ENCODE results near the gene TMEM123. TPM values are rescaled to one million over a fixed set of nuclear protein-coding genes. Genes with fewer than 3 reads are reported as not detected.

Gene TMEM123
- total RNA-seq, 1 donor: 91.9 TPM

GRCh38 chr11:102453921-102454320, 1.4 kb upstream of the TMEM123 start:
- DNase-seq (ENCODE audit: insufficient read length, low spot score, missing footprints): no peak
- Histone ChIP-seq H2AFZ (ENCODE audit: low read length) (no peak overlapping the region), H3K79me2 (ENCODE audit: insufficient read depth, low read length) (peaks cover 34% of the 10 kb centered on the region), H3K4me1 (ENCODE audit: insufficient read depth, low read length) (peaks cover 24% of the 10 kb centered on the region), H3K27me3 (ENCODE audit: insufficient read depth, low read length) (no peaks in the 10 kb centered on the region), H3K27ac (ENCODE audit: low read depth, low read length) (no peak overlapping the region), H3K9me3 (ENCODE audit: low read depth, low read length) (no peaks in the 10 kb centered on the region), H3K4me2 (ENCODE audit: insufficient read depth, low read length) (no peak overlapping the region), H4K20me1 (ENCODE audit: insufficient read depth, low read length) (no peaks in the 10 kb centered on the region), H3K36me3 (ENCODE audit: insufficient read depth, low read length) (no peaks in the 10 kb centered on the region), H3K4me3 (ENCODE audit: insufficient read depth, low read length) (no peak overlapping the region)
- no peak for TF ChIP-seq CTCF (IDR thresholded peaks at IDR 0.05; ENCODE audit: extremely low read depth, low read depth, low read length)

GRCh38 chr11:102453302-102453695, 734 bp upstream of the TMEM123 start:
- H3K4me3 ChIP-seq (ENCODE audit: insufficient read depth, low read length): peak overlapping the region; percentile 89
- H3K36me3 ChIP-seq (ENCODE audit: insufficient read depth, low read length): no peaks in the 10 kb centered on the region
- no peaks in the 10 kb centered on the region for H3K9me3 ChIP-seq (ENCODE audit: low read depth, low read length)
- peaks cover 24% of the 10 kb centered on the region for H3K4me1 ChIP-seq (ENCODE audit: insufficient read depth, low read length)
- no peaks in the 10 kb centered on the region for H4K20me1 ChIP-seq (ENCODE audit: insufficient read depth, low read length)
- H2AFZ ChIP-seq (ENCODE audit: low read length): peak overlapping the region; percentile 95
- H3K79me2 ChIP-seq (ENCODE audit: insufficient read depth, low read length): peaks cover 39% of the 10 kb centered on the region
- TF ChIP-seq CTCF (IDR thresholded peaks at IDR 0.05; ENCODE audit: extremely low read depth, low read depth, low read length): no peak
- peak overlapping the region; percentile 68 for H3K27ac ChIP-seq (ENCODE audit: low read depth, low read length)
- H3K27me3 ChIP-seq (ENCODE audit: insufficient read depth, low read length): no peaks in the 10 kb centered on the region
- peak overlapping the region; percentile 90 for H3K4me2 ChIP-seq (ENCODE audit: insufficient read depth, low read length)
- peak; percentile 84 for DNase-seq (ENCODE audit: insufficient read length, low spot score, missing footprints)

- H3K79me2 ChIP-seq (ENCODE audit: insufficient read depth, low read length): peaks cover 44% of the 10 kb centered on the region
Observed at GRCh38 chr11:102451681-102452460, 694 bp downstream of the TMEM123 start.

More at GRCh38 chr11:102451681-102452460, 694 bp downstream of the TMEM123 start:
- Histone ChIP-seq H3K27ac (ENCODE audit: low read depth, low read length) (peak overlapping the region; percentile 65), H3K4me1 (ENCODE audit: insufficient read depth, low read length) (peaks cover 29% of the 10 kb centered on the region), H3K27me3 (ENCODE audit: insufficient read depth, low read length) (no peaks in the 10 kb centered on the region), H2AFZ (ENCODE audit: low read length) (peak overlapping the region; percentile 96), H4K20me1 (ENCODE audit: insufficient read depth, low read length) (no peaks in the 10 kb centered on the region), H3K4me2 (ENCODE audit: insufficient read depth, low read length) (peak overlapping the region; percentile 90), H3K36me3 (ENCODE audit: insufficient read depth, low read length) (no peaks in the 10 kb centered on the region), H3K9me3 (ENCODE audit: low read depth, low read length) (no peaks in the 10 kb centered on the region), H3K4me3 (ENCODE audit: insufficient read depth, low read length) (peak overlapping the region; percentile 89)
- peak; percentile 14 for TF ChIP-seq CTCF (IDR thresholded peaks at IDR 0.05; ENCODE audit: extremely low read depth, low read depth, low read length)
- peak; percentile 92 for DNase-seq (ENCODE audit: insufficient read length, low spot score, missing footprints)

Data from osteoblast (primary cell).